ENCODE data around the gene CX3CR1.

DNA sequence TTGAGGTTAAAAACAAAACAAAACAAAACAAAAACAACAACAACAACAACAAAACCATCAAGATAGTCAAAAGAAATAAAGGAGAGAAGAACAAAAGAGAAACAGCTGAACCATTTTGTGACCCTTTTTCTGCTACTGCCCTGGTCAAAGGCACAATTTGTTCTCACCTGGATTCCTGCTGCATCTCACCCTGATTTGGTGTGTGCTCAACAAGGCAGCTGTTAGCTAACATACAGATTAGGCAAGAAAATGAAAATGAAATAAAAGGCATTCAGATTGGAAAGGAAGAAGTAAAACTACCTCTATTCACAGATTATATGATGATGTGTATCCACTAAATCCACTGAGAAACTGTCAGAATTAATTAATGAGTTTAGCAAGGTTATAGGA, 58.7 kb downstream of the CX3CR1 start:
- TF ChIP-seq, protein P1, sequence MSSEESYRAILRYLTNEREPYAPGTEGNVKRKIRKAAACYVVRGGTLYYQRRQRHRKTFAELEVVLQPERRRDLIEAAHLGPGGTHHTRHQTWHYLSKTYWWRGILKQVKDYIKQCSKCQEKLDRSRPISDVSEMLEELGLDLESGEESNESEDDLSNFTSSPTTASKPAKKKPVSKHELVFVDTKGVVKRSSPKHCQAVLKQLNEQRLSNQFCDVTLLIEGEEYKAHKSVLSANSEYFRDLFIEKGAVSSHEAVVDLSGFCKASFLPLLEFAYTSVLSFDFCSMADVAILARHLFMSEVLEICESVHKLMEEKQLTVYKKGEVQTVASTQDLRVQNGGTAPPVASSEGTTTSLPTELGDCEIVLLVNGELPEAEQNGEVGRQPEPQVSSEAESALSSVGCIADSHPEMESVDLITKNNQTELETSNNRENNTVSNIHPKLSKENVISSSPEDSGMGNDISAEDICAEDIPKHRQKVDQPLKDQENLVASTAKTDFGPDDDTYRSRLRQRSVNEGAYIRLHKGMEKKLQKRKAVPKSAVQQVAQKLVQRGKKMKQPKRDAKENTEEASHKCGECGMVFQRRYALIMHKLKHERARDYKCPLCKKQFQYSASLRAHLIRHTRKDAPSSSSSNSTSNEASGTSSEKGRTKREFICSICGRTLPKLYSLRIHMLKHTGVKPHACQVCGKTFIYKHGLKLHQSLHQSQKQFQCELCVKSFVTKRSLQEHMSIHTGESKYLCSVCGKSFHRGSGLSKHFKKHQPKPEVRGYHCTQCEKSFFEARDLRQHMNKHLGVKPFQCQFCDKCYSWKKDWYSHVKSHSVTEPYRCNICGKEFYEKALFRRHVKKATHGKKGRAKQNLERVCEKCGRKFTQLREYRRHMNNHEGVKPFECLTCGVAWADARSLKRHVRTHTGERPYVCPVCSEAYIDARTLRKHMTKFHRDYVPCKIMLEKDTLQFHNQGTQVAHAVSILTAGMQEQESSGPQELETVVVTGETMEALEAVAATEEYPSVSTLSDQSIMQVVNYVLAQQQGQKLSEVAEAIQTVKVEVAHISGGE (tag by site-specific recombination; conservative IDR thresholded peaks at IDR 0.05; ENCODE audit: low read depth) = no peak
- TF ChIP-seq, protein P2, sequence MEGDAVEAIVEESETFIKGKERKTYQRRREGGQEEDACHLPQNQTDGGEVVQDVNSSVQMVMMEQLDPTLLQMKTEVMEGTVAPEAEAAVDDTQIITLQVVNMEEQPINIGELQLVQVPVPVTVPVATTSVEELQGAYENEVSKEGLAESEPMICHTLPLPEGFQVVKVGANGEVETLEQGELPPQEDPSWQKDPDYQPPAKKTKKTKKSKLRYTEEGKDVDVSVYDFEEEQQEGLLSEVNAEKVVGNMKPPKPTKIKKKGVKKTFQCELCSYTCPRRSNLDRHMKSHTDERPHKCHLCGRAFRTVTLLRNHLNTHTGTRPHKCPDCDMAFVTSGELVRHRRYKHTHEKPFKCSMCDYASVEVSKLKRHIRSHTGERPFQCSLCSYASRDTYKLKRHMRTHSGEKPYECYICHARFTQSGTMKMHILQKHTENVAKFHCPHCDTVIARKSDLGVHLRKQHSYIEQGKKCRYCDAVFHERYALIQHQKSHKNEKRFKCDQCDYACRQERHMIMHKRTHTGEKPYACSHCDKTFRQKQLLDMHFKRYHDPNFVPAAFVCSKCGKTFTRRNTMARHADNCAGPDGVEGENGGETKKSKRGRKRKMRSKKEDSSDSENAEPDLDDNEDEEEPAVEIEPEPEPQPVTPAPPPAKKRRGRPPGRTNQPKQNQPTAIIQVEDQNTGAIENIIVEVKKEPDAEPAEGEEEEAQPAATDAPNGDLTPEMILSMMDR (tag by site-specific recombination; IDR thresholded peaks at IDR 0.05) = no peak
- no peak for TF ChIP-seq ZNF626 (tag by site-specific recombination; IDR thresholded peaks at IDR 0.05)
- TF ChIP-seq, protein P3, sequence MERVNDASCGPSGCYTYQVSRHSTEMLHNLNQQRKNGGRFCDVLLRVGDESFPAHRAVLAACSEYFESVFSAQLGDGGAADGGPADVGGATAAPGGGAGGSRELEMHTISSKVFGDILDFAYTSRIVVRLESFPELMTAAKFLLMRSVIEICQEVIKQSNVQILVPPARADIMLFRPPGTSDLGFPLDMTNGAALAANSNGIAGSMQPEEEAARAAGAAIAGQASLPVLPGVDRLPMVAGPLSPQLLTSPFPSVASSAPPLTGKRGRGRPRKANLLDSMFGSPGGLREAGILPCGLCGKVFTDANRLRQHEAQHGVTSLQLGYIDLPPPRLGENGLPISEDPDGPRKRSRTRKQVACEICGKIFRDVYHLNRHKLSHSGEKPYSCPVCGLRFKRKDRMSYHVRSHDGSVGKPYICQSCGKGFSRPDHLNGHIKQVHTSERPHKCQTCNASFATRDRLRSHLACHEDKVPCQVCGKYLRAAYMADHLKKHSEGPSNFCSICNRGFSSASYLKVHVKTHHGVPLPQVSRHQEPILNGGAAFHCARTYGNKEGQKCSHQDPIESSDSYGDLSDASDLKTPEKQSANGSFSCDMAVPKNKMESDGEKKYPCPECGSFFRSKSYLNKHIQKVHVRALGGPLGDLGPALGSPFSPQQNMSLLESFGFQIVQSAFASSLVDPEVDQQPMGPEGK (tag by site-specific recombination; IDR thresholded peaks at IDR 0.05) = no peak
- no peak for TF ChIP-seq ZNF670 (tag by site-specific recombination; IDR thresholded peaks at IDR 0.05; ENCODE audit: low read depth)
- TF ChIP-seq, protein P4, sequence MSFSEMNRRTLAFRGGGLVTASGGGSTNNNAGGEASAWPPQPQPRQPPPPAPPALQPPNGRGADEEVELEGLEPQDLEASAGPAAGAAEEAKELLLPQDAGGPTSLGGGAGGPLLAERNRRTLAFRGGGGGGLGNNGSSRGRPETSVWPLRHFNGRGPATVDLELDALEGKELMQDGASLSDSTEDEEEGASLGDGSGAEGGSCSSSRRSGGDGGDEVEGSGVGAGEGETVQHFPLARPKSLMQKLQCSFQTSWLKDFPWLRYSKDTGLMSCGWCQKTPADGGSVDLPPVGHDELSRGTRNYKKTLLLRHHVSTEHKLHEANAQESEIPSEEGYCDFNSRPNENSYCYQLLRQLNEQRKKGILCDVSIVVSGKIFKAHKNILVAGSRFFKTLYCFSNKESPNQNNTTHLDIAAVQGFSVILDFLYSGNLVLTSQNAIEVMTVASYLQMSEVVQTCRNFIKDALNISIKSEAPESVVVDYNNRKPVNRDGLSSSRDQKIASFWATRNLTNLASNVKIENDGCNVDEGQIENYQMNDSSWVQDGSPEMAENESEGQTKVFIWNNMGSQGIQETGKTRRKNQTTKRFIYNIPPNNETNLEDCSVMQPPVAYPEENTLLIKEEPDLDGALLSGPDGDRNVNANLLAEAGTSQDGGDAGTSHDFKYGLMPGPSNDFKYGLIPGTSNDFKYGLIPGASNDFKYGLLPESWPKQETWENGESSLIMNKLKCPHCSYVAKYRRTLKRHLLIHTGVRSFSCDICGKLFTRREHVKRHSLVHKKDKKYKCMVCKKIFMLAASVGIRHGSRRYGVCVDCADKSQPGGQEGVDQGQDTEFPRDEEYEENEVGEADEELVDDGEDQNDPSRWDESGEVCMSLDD (tag by site-specific recombination; IDR thresholded peaks at IDR 0.05) = no peak
- TF ChIP-seq, protein P5, sequence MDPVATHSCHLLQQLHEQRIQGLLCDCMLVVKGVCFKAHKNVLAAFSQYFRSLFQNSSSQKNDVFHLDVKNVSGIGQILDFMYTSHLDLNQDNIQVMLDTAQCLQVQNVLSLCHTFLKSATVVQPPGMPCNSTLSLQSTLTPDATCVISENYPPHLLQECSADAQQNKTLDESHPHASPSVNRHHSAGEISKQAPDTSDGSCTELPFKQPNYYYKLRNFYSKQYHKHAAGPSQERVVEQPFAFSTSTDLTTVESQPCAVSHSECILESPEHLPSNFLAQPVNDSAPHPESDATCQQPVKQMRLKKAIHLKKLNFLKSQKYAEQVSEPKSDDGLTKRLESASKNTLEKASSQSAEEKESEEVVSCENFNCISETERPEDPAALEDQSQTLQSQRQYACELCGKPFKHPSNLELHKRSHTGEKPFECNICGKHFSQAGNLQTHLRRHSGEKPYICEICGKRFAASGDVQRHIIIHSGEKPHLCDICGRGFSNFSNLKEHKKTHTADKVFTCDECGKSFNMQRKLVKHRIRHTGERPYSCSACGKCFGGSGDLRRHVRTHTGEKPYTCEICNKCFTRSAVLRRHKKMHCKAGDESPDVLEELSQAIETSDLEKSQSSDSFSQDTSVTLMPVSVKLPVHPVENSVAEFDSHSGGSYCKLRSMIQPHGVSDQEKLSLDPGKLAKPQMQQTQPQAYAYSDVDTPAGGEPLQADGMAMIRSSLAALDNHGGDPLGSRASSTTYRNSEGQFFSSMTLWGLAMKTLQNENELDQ (tag by site-specific recombination; IDR thresholded peaks at IDR 0.05; ENCODE audit: low read depth) = no peak
- no peak for TF ChIP-seq ZNF184 (tag by site-specific recombination; IDR thresholded peaks at IDR 0.05)
- TF ChIP-seq SP3 (tag by site-specific recombination; IDR thresholded peaks at IDR 0.05) = no peak
- no peak for TF ChIP-seq ZNF596 (tag by site-specific recombination; IDR thresholded peaks at IDR 0.05)
- TF ChIP-seq, protein P6, sequence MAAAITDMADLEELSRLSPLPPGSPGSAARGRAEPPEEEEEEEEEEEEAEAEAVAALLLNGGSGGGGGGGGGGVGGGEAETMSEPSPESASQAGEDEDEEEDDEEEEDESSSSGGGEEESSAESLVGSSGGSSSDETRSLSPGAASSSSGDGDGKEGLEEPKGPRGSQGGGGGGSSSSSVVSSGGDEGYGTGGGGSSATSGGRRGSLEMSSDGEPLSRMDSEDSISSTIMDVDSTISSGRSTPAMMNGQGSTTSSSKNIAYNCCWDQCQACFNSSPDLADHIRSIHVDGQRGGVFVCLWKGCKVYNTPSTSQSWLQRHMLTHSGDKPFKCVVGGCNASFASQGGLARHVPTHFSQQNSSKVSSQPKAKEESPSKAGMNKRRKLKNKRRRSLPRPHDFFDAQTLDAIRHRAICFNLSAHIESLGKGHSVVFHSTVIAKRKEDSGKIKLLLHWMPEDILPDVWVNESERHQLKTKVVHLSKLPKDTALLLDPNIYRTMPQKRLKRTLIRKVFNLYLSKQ (tag by site-specific recombination; IDR thresholded peaks at IDR 0.05; ENCODE audit: borderline replicate concordance) = no peak
- no peak for TF ChIP-seq ZNF510 (tag by site-specific recombination; IDR thresholded peaks at IDR 0.05; ENCODE audit: insufficient replicate concordance)
- no peak for TF ChIP-seq ZNF302 (tag by site-specific recombination; IDR thresholded peaks at IDR 0.05; ENCODE audit: low read depth)
